Measurements from ENCODE around the gene SMAP2.

Gene SMAP2

GRCh38 chr1:40390857-40391256 is 17.3 kb downstream of the SMAP2 start:
- DNase-seq (ENCODE audit: low spot score) = no peak

GRCh38 chr1:40391688-40392145 is 18.2 kb downstream of the SMAP2 start:
- DNase-seq (ENCODE audit: low spot score) = no peak

GRCh38 chr1:40392221-40392620 is 18.7 kb downstream of the SMAP2 start:
- no peak for DNase-seq (ENCODE audit: low spot score)

- DNase-seq (ENCODE audit: low spot score) = no peak
These were observed 19.6 kb downstream of the SMAP2 start for GRCh38 chr1:40393173-40393572.

- peak; percentile 52 for DNase-seq (ENCODE audit: low spot score)
These were observed 21.1 kb downstream of the SMAP2 start for GRCh38 chr1:40394491-40395172.

GRCh38 chr1:40395190-40396175 is 22.0 kb downstream of the SMAP2 start:
- no peak for DNase-seq (ENCODE audit: low spot score)

- DNase-seq (ENCODE audit: low spot score) = no peak
These were observed 22.9 kb downstream of the SMAP2 start for GRCh38 chr1:40396420-40396819.

GRCh38 chr1:40397258-40397657 is 23.7 kb downstream of the SMAP2 start:
- DNase-seq (ENCODE audit: low spot score) = no peak

- DNase-seq (ENCODE audit: low spot score) = no peak
These were observed 26.6 kb downstream of the SMAP2 start for GRCh38 chr1:40399984-40400704.

GRCh38 chr1:40401473-40402201 is 28.1 kb downstream of the SMAP2 start:
- DNase-seq (ENCODE audit: low spot score) = no peak

- peak; percentile 74 for DNase-seq (ENCODE audit: low spot score)
These were observed 31.3 kb downstream of the SMAP2 start for GRCh38 chr1:40404670-40405462.

- DNase-seq (ENCODE audit: low spot score) = no peak
These were observed 32.3 kb downstream of the SMAP2 start for GRCh38 chr1:40405812-40406211.

GRCh38 chr1:40407453-40407852 is 33.9 kb downstream of the SMAP2 start:
- DNase-seq (ENCODE audit: low spot score) = no peak

GRCh38 chr1:40409467-40409866 is 35.9 kb downstream of the SMAP2 start:
- no peak for DNase-seq (ENCODE audit: low spot score)

- no peak for DNase-seq (ENCODE audit: low spot score)
These were observed 37.8 kb downstream of the SMAP2 start for GRCh38 chr1:40411294-40411693.

GRCh38 chr1:40411843-40412242 is 38.3 kb downstream of the SMAP2 start:
- DNase-seq (ENCODE audit: low spot score) = no peak

- DNase-seq (ENCODE audit: low spot score) = no peak
These were observed 40.2 kb downstream of the SMAP2 start for GRCh38 chr1:40413527-40414252.

- no peak for DNase-seq (ENCODE audit: low spot score)
These were observed 40.8 kb downstream of the SMAP2 start for GRCh38 chr1:40414331-40414730.

- DNase-seq (ENCODE audit: low spot score) = no peak
These were observed 43.2 kb downstream of the SMAP2 start for GRCh38 chr1:40416709-40417108.

All from RKO (cell line).